GM18508 (cell line): Measurements from ENCODE around the gene PSMC3.

Source experiments
- ATAC-seq: cut with Tn5 transposase; IDR thresholded peaks from one replicate; pipeline ENCODE4 v1.9.1; 2021; ENCODE audit warnings: moderate number of reproducible peaks; ENCODE audit not compliant: insufficient read depth, unreplicated experiment

The PSMC3 gene

DNA sequence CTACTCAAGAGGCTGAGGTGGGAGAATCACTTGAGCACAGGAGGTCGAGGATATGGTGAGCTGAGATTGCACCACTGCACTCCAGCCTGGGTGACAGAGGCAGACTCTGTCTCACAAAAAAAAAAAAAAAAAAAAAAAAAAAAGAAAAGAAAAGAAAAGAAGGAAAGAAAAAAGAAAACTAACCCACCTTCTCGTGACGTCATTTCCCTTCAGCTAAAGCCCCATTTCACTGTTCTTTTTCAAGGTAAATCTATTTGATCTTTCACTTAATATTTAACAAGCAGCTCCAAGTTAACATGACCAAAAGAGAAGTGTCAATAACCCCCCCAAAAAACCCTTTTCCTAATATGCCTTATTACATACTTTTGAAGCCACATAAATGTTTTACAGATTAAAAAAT is 17.6 kb upstream of the PSMC3 start:
- no peak for ATAC-seq

DNA sequence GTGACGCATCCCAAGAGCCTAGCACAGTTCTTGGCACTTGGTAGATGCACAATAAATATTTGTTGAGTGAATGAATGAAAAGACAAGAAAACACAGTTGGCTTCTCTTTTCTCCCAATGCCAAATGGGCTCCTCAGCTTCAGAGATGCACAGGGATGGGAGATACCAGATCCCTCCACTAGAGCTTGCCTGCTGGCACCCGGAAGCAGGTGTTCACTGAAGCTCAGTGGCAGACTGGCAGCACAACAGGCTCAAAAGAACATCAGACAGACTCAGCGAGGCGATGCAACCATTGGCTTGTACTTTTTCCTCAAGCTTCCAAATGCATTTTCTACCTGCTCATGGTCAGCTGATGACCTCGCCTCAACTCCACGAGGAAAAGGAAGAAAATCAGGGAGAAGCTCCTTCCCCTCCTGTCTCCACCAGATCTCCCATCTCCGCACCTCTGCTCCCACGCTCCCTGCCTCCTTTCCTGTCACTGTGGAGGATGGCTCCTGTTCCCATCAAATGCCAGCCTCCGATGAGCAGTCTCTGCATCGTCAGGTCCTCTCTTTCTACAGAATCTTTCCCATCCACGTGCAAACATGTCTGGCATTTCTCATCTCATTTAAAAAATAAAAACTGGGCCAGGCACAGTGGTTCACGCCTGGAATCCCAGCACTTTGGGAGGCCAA is 16.9 kb upstream of the PSMC3 start:
- ATAC-seq, result no peak

DNA sequence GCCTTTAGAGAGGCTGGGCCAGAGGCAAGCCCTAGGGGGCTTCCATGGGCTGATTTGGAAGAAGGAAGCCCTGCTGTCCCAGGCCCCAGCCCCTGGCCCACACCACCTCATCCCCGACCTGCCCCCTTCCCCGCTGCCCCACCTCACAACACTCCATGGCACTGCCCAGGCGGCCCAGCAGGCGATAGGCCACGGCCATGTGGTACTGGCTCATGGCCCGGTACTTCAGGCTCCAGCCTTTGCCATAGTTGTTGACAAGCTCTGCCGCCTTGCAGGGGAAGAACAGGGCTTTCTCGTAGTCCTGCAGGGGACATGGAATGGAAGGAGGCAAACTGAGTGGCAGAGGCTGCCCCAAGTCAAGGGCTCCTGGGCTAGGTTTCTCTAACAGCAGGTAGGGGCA is 16.3 kb upstream of the PSMC3 start:
- ATAC-seq, result no peak

DNA sequence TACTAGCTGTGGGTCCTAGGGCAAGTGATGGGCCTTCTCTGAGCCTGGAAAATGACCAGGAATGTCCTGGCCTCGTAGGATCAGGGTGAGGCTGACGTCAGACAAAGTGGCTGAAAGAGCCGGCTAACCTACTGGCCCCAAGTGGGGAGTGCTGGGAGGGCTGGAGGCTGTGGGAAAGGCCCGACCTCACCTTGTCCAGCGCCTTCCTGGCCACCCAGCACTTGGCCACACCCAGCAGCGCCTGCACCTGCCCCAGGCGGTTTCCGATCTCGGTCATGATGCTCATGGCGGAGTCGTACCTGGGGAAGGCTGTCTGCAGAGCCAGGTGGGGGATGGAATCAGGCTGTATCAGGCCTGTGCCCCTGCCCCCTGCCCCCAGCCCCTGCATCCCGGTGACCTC is 15.2 kb upstream of the PSMC3 start:
- no peak for ATAC-seq

DNA sequence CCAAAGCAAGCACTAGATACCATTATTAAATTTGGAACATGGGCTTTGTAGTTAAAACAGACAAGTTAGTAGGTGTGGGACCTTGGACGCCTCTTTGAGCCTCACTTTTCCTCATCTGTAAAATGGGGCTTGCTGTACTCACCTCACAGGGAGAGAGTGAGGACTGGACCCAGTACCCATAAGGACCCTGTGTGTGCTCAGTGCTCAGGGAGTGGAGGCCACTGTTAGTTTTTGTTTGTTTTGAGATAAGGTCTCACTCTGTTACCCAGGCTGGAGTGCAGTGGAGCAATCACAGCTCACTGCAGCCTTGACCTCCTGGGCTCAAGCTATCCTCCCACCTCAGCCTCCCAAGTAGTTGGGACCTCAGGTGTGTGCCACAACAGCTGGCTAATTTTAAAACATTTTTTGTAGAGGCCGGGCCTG is 13.8 kb upstream of the PSMC3 start:
- no peak for ATAC-seq

DNA sequence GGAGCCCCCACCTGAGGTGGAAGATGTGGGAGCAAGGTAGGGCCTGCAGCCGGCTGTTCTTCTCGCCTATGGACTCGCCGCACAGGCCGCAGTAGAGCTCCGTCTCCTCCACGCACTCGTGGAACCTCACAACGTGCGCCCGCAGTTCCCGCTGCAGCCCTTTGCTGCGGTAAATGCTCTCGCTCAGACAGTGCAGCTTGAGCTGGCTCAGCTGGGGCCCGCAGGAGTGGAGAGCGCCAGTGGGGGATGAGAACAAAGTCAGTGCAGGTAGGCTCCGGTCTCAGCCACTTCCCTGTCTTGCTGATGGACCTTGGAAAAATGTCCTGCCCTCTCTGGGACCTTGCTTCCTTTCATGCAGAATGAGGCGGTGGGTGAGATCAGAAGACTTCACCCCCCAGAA is 12.5 kb upstream of the PSMC3 start:
- ATAC-seq, result no peak

DNA sequence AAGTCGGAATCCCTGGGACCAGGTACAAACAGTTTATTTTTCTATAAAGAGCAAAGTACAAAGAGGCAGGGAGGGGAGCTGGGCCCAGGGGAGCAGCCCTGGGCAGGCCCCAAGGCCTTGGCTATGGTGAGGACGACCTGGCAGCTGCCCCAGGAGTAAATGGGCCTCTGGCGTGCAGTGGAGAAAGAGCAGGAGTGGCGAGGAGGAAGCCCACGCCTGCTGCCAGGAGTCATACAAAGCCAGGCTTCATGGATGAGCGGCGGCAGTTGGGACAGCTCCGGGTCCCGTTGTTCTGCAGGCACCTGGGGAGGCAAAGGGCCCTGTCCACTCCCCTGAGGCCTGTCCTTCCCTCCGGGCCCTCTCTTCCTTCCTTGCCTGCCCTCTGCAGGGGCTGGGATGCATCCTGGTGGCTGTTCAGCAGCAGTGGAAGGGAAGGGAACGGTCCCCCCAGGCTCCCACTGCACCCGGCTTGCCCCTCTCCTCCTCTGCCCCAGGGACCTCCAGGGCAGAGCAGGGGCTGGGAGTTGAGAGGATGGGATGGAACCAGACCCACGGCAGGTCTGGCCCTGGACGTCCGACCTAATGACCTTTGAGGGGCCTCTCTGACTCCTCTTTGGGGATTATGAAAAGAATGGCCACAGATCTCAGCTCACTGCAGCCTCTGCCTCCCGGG is 11.6 kb upstream of the PSMC3 start:
- ATAC-seq, result no peak

DNA sequence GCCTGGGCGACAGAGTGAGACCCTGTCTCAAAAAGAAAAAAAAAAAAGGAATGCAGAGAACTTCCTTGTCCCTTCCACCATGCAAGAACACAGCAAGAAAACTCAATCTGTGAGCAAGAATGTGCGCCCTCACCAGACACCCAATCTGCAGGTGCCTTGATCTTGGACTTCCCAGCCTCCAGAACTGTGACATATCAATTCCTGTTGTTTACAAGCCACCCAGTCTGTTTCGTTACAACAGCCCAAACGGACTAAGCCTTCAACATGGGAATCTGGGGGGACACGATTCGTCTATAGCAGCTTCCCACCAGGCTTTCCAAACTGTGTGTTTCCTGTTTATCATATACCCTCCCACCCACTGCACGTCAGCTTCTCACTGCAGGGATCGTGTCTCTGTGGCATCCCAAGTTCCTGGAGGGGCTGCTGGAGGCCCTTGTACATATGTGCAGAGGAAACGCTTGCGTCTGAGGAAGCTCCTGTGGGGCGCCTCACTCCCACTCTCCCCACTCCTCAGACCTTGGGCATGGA is 11.0 kb upstream of the PSMC3 start:
- no peak for ATAC-seq

DNA sequence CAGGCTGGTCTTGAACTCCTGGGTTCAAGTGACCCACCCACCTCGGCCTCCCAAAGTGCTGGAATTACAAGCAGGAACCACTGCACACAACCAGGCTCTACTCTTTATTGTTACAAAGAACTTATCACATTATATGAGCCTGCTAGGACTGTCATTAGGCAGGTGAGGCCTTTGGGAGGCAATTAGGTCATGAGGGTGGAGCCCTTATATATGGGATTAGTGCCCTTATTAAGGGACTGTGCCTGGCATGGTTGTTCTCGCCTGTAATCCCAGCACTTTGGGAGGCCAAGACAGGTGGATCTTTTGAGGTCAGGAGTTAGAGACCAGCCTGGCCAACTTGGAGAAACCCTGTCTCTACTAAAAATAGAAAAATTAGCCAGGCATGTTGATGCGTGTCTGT is 10.5 kb upstream of the PSMC3 start:
- no peak for ATAC-seq

DNA sequence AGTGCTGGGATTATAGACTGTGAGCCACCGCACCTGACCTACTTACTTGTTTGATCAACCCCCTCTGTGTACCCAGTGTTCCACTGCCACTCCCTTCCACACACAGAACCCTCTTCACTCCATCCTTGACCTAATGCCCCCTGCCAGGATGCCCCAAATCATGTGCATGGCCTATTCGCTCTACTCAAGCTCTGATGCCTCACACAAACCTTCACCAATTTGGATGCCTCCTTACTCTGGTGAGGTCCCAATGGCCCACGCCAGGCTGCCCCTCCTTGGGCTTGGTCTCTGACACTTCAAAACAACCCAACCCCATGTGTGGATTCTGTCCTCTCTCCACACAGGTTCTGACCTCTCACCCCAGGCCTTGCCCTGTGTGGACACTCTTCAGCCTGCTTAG is 9.4 kb upstream of the PSMC3 start:
- ATAC-seq, result no peak

DNA sequence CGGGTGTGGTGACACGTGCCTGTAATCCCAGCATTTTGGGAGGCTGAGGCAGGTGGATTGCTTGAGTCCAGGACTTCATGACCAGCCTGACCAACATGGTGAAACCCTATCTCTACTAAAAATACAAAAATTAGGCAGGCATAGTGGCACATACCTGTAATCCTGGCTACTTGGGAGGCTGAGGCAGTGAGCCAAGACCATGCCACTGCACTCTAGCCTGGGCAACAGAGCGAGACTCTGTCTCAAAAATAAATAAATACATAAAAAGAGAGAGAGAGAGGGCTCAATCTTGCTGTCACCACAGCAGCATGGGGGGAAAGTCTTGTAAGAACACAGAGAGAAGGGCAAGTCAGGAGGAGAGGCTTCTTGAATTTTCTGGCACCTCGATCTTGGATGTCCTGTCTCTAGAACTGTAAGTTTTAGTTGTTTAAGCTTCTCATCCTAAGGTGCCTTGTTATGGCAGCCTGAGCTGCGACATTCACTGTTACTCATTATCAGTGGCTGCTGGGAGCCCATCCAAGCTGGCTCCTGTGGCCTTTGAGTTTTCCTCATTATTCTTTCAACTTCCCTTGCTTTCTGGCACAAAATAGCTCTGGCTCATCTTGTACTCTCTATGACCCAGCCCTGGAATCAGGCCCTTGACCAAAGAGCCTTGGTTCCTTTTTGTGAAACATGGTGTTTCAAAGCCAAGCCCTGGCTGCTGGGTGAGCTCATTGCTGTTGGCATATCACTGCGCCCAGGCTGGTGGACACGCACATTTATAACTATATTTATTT is 8.0 kb upstream of the PSMC3 start:
- no peak for ATAC-seq

DNA sequence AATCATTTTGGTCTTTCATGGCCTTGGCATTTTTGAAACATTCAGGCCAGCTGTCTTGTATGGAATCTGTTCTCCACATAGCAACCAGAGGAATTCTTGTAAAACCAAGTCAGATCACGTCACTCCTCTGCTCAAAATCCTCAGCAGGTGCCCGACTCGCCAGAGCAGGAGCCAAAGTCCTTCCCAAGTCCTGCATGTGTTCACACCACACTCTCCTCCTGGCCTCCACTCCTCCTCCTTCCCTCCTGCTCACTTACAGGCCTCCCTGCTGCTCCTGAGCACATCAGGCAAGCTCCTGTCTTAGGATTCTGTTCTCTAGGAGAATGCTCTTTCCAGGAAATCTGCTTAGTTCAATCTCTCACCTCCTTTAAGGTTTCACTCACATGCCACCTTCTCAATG is 6.9 kb upstream of the PSMC3 start:
- no peak for ATAC-seq

DNA sequence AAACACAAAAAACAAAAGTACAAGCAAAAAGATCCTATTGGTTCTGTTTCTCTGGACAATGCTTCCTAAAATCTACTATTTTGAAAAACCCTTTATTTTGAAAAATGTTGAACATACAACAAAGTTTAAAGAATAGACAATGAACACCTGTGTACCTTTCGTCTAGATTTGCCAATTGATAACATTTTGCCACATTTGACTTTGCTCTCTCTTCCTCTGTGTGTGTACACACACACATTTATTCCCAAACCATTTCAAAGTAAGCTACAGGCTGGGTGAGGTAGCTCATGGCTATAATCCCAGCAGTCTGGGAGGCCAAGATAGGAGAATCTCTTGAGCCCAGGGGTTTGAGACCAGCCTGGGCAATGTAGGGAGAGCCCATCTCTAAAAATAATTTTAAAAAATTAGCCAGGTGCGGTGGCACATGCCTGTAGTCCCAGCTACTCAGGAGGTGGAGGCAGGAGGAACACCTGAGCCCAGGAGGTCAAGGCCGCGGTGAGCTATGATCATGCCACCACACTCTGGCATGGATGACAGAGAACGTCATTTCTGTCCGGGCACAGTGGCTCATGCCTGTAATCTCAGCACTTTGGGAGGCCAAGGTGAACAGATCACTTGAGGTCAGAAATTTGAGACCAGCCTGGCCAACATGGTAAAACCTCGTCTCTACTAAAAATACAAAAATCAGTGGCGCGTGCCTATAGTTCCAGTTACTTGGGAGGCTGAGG is 5.3 kb upstream of the PSMC3 start:
- ATAC-seq, result no peak

DNA sequence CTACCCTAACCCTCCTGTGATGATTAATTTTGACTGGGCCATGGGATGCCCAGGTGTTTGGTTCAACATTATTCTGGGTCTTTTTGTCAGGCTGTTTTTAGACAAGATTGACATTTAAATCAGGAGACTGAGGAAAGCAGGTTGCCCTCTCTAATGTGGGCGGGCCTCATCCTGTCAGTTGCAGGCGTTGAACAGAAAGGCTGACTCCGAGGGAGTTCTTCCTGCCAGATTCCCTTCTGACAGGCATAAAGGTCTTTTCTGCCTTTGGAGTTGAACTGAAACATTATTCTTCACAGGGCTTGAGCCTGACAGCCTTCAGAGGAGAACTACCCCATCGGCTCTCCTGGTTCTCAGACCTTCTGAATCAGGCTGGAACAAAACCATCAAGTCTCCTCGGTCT is 4.3 kb upstream of the PSMC3 start:
- ATAC-seq, result no peak

DNA sequence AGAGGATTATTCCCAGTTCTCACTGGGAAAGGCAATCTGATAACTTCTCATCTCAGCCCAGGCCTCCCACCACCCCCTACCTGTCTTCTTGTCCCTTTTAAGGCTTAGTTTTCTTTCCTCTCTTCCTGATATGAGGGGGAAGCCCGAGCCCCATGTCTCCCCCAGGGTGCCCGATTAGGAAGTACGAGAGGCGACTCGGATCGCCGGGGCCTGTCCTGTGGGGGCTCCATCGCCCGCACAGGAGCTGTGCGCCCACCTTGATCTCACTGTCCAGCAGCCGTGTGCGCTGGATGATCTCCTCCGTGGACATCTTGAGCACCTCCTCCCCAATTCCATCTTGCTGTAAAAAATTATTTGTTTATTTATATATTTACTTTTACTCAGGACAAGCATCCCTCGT is 628 bp downstream of the PSMC3 start:
- no peak for ATAC-seq

DNA sequence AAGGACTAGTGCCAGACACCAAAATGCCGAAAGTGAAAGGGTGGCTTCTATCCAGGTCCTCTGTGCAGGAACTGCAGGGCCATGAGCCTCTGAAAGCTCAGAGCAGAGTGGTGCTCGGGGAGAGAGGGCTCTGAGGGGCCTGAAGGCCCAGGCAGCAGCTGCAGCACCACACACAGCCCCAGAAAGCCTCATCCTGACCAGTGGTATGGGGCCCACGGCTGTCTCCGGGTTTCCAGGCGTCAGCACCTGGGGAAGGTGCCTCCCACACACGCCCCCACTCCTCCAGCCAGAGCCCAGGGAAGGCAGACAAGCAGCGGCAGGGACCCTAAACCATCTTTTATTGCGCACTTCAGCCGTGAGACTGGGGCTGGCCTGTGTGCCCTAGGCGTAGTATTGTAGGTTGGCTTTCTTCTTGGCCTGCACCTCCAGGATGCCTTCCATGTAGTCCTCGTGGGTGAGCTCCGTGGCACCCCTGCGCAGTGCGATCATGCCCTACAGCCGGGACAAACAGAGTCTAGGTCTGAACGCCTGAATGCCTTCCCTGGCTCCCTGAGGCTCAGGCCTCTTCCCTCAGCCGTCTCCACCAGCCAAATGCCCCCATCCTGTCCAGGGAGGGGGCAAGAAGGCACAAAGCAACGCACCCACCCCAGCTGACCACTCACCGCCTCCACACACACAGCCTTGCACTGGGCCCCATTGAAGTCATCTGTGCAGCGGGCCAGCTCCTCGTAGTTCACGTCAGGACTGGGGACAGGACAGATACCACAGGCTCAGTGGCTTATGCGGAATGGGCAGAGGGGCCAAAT is 7.6 kb downstream of the PSMC3 start:
- no peak for ATAC-seq

DNA sequence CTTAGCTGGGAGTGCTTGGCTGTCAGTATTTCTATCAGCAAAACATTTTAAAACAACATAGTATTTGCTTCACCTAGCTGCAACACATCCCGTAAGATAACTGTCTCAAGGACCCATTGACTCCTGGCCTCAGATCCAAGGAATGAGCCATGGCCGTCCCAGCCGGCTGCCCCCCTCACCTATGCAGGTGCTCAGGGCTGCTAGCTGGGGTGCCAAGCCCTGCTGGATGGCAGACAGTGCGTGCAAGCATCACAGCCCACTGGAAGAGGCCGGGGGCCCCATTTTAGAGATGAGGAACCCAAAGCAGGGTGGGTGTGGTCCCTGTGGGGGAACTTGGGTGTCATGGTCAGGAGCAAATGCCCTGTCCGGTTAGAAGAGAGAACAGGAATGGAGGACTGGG is 8.5 kb downstream of the PSMC3 start:
- ATAC-seq, result no peak

DNA sequence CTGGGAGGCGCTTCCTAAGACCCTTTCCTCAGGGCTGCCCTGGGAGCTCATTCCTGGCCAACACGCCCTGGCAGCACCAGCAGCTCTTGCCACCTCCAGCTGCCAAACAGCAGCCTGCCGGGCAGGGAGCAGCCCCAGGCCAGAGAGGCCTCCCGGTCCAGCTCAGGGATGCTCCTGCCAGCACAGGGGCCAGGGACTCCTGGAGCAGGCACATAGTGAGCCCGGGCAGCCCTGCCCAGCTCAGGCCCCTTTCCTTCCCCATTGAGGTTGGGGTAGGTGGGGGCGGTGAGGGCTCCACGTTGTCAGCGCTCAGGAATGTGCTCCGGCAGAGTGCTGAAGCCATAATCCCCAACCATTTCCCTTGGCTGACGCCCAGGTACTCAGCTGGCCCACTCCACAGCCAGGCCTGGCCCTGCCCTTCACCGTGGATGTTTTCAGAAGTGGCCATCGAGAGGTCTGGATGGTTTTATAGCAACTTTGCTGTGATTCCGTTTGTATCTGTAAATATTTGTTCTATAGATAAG is 10.2 kb downstream of the PSMC3 start:
- no peak for ATAC-seq

DNA sequence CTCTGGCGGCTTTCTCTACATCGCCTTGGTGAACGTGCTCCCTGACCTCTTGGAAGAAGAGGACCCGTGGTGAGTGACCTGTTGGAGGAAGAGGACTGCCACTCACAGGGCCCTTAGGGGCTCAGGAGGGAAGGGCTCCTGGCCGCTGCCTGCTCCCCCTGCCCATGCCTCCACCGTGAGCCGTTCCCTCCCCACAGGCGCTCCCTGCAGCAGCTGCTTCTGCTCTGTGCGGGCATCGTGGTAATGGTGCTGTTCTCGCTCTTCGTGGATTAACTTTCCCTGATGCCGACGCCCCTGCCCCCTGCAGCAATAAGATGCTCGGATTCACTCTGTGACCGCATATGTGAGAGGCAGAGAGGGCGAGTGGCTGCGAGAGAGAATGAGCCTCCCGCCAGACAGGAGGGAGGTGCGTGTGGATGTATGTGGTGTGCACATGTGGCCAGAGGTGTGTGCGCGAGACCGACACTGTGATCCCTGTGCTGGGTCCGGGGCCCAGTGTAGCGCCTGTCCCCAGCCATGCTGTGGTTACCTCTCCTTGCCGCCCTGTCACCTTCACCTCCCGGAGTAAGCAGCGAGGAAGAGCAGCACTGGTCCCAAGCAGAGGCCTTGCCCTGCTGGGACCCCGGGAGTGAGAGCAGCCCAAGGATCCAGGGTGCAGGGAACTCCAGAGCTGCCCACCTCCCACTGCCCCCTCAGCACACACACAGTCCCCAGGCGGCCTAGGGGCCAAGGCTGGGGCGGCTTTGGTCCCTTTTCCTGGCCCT is 11.0 kb downstream of the PSMC3 start:
- no peak for ATAC-seq
